ENCODE measurements around the gene ENAH.

GRCh38 chr1:225670356-225670755 lies 17.4 kb upstream of the ENAH start:
- no peak for TF ChIP-seq POLR2AphosphoS5 (IDR thresholded peaks at IDR 0.05; ENCODE audit: borderline replicate concordance, low read depth, low read length)
- TF ChIP-seq EZH2 (IDR thresholded peaks at IDR 0.05) = no peak

Measured in SK-N-MC (cell line).